NCI-H1048 (cell line): ENCODE measurements around the gene ZNF140.

Source experiments
- DNase-seq: peaks from one replicate; lab custom pipeline; 2025; lab: John Stamatoyannopoulos, UW

Gene ZNF140

DNA sequence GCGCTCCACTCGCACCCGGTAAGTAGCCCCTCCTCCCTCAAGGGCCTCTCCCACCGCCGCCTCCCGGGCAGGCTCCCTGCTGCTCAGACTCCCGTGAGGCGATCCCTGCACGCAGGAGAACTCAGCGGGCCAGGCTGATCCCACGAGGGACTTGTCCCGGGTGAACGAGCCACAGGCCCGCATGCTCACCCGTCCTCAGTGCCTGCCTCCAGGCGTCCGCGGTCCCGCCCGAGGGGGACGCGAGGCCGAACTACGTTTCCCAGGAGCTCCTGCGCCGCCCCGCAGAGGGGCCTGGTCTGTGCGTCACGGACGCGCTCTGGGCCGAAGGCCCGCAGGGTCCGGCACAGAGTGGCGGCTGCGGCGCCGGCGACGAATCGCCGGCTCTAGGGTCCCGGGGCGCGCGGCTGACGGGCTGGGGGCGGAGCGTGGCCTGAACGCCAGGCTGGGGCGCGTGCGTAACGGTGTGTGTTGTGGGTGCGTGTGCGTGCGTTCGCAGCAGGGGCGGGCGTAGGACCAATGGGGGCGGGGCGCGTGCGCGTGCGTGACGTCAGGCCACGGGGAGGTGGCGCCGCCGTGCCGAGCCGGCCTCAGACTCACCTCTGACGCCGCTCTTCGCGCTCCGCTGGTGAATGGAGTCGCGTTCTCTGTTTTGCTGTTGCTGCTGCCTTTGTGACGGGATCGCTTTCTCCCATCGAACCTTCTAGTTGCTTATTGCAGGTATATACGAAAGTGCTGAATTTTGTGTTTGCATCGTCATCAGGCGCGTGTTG lies 49.5 kb downstream of the ZNF140 start, which contains the start of the genes ZNF10 and ZNF891:
TSS of gene ZNF10 (plus strand) at position 590 of the 770 bp plus-strand sequence. CDS start 13,866 bp downstream, outside the sequence.
TSS of gene ZNF891 (minus strand) at position 237 of the 770 bp plus-strand sequence. CDS start 8,356 bp downstream, outside the sequence.
- DNase-seq = no peak

DNA sequence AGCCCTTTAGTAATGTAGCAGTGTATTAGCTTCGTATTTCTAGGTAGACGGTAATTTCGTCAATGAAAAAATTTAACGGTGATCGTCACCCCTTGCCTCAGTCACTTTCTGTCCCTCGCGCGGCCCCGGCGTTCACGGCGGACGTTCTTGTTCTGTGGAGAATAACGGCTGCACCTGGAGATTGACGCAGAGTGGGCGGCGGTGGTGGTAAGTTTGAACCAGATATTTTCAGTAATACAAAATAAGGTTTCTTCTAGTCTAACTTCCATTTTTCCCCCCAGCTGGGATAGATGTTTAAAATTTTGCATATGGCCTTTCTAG lies 50.0 kb downstream of the ZNF140 start:
- no peak for DNase-seq

DNA sequence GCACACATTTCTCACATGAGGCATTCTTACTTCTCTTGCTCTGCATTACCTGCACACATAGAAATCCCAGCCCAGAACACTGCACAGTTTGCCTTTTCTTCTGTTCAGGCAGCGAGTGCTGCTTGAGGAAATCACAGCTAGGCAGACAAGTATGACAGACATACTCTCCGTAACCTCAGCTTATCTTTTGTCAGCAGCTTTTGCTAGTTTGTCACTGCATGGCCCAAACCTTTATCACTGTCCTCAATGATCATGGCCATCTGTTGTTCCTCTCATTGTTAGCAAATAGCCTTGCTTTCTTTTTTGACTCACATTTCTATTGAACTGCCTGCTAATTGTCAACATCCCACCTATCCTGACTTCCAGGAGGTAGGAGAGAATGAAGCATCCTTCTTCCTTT lies 55.0 kb downstream of the ZNF140 start:
- DNase-seq = no peak

DNA sequence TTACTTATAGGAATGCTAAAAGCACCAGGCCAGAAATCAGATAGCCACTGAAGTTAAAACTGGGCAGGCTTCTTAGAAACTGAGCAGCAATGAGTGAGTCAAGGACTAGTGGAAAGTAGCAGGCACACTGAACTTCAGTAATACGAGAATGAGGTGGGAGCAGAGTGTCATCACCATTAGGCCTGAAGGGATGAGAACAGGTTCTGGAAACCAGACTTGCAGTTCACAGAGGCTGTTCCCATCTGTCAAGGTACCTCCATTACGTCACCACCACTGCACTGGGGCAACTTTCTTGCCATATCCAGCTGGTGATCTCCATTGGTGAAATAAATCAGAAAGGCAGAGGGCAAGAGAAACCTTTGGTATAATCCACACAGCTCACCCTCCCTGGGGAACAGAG lies 65.3 kb downstream of the ZNF140 start:
- no peak for DNase-seq

DNA sequence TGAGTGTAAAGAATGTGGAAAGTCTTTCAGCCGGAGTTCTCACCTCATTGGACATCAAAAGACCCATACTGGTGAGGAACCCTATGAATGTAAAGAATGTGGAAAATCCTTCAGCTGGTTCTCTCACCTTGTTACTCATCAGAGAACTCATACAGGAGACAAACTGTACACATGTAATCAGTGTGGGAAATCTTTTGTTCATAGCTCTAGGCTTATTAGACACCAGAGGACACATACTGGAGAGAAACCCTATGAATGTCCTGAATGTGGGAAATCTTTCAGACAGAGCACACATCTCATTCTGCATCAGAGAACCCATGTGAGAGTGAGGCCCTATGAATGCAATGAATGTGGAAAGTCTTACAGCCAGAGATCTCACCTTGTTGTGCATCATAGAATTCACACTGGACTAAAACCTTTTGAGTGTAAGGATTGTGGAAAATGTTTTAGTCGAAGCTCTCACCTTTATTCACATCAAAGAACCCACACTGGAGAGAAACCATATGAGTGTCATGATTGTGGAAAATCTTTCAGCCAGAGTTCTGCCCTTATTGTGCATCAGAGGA lies 75.5 kb downstream of the ZNF140 start:
- no peak for DNase-seq
